ENCODE results near the gene CMTR2. TPM values are rescaled to one million over a fixed set of nuclear protein-coding genes. Genes with fewer than 3 reads are reported as not detected.

Gene CMTR2
- total and polyA plus RNA-seq, 2 of the 4 experiments (the other 2 are of a cell fraction) = 10.6 to 21.9 TPM

DNA sequence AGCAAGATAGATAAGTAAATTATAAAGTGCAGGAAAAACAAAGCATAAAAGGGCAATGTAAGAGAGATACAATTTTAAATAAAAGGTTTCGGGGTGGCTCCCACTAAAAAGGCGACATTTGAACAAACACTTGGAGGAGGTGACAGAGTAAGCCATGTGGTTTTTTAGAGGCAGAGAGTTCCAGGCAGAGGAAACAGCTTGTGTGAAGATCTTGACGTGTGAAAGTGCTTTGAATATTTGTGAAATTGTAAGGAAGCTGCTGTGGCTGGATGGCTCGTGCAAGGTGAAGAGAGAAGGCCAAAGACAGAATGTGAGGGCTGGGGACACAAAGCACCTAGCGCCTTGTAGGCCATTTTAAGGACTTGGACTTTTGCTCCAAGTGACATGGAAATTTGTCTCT lies 30.1 kb downstream of the CMTR2 start:
- WGBS, 2 experiments (ENCODE audit: extremely low coverage in 2 of 2, insufficient read length in 1 of 2) = 38% methylated on average over 3 of the region's 5 CpGs; no CpG with 5 or more reads in 1 of the 2 experiments
- Histone ChIP-seq H2AK9ac (replicated peaks; ENCODE audit: low read depth, low read length, poor library complexity) (no peak overlapping the region), H3K4me1 (ENCODE audit: control insufficient read depth, insufficient read depth, low read length) (no peaks in the 10 kb centered on the region), H3K56ac (ENCODE audit: extremely low read depth, insufficient read depth, low read length) (no peak overlapping the region), H3K9me1 (ENCODE audit: insufficient read depth, low read length) (no peaks in the 10 kb centered on the region), H3K18ac (ENCODE audit: low read depth, low read length) (no peak overlapping the region), H3K4me2 (ENCODE audit: low read depth, low read length) (no peak overlapping the region), H2BK20ac (ENCODE audit: low read depth, low read length) (no peak overlapping the region), H4K20me1 (ENCODE audit: insufficient read depth, low read length) (no peaks in the 10 kb centered on the region), H3K23ac (ENCODE audit: low read depth, low read length) (no peak overlapping the region), H3K14ac (replicated peaks; ENCODE audit: low read depth, low read length) (no peak overlapping the region), H3K9ac (ENCODE audit: low read depth, low read length) (no peak overlapping the region), H2BK15ac (ENCODE audit: low read depth, low read length) (no peak overlapping the region), H3K79me1 (ENCODE audit: low read depth in 1 of 2, low read length in 2 of 2) (no peaks in the 10 kb centered on the region), H3K9me3 (ENCODE audit: control insufficient read depth, insufficient read depth, low read length) (no peaks in the 10 kb centered on the region), H3K36me3 (ENCODE audit: control insufficient read depth, insufficient read depth, low read length) (no peaks in the 10 kb centered on the region), H4K8ac (ENCODE audit: low read depth in 2 of 2, low read length in 2 of 2) (no peak overlapping the region), H4K5ac (ENCODE audit: low read depth, low read length) (no peak overlapping the region), H2AFZ (replicated peaks; ENCODE audit: low read length, poor library complexity) (no peak overlapping the region), H3K27me3 (ENCODE audit: control insufficient read depth, insufficient read depth, low read length) (no peaks in the 10 kb centered on the region), H2BK5ac (ENCODE audit: low read depth, low read length, poor library complexity, severe bottlenecking) (no peak overlapping the region), H3K4ac (ENCODE audit: low read depth, low read length) (no peak overlapping the region), H3K4me3 (ENCODE audit: insufficient read depth, low read depth, low read length) (no peak overlapping the region), H2AK5ac (ENCODE audit: low read depth, low read length) (no peak overlapping the region), H4K91ac (ENCODE audit: insufficient read depth, low read depth, low read length) (no peak overlapping the region), H2BK120ac (ENCODE audit: low read depth, low read length) (no peak overlapping the region), H3K27ac (ENCODE audit: insufficient read depth, low read length) (no peak overlapping the region)
- DNase-seq (no peak), ATAC-seq (ENCODE audit: low read depth) (no peak)
- no TSS peak for BruUV-seq (replicated peaks)
- TF ChIP-seq MAZ (IDR thresholded peaks at IDR 0.05; ENCODE audit: borderline replicate concordance, low read depth, low read length) (no peak), FOS (IDR thresholded peaks at IDR 0.05; ENCODE audit: low read depth, low read length) (no peak), RCOR1 (IDR thresholded peaks at IDR 0.05; ENCODE audit: insufficient replicate concordance, low read length) (no peak), SMC3 (IDR thresholded peaks at IDR 0.05; ENCODE audit: low read depth, low read length) (no peak), MXI1 (IDR thresholded peaks at IDR 0.05; ENCODE audit: borderline replicate concordance, low read depth, low read length) (no peak), RFX5 (IDR thresholded peaks at IDR 0.05; ENCODE audit: low read depth, low read length) (no peak), CHD1 (IDR thresholded peaks at IDR 0.05; ENCODE audit: low read depth, low read length) (no peak), POLR2A (IDR thresholded peaks at IDR 0.05; ENCODE audit: low read depth, low read length) (no peak), MAFK (IDR thresholded peaks at IDR 0.05; ENCODE audit: low read depth, low read length) (no peak), NFE2L2 (IDR thresholded peaks at IDR 0.05; ENCODE audit: low read depth, low read length) (no peak), RAD21 (IDR thresholded peaks at IDR 0.05; ENCODE audit: low read length) (no peak), CEBPB (IDR thresholded peaks at IDR 0.05; ENCODE audit: low read depth, low read length) (no peak), BHLHE40 (IDR thresholded peaks at IDR 0.05; ENCODE audit: low read depth, low read length) (no peak)
- TF ChIP-seq, protein P1, sequence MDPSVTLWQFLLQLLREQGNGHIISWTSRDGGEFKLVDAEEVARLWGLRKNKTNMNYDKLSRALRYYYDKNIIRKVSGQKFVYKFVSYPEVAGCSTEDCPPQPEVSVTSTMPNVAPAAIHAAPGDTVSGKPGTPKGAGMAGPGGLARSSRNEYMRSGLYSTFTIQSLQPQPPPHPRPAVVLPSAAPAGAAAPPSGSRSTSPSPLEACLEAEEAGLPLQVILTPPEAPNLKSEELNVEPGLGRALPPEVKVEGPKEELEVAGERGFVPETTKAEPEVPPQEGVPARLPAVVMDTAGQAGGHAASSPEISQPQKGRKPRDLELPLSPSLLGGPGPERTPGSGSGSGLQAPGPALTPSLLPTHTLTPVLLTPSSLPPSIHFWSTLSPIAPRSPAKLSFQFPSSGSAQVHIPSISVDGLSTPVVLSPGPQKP (IDR thresholded peaks at IDR 0.05; ENCODE audit: borderline replicate concordance, low read depth, low read length) = no peak
- TF ChIP-seq, protein P2, sequence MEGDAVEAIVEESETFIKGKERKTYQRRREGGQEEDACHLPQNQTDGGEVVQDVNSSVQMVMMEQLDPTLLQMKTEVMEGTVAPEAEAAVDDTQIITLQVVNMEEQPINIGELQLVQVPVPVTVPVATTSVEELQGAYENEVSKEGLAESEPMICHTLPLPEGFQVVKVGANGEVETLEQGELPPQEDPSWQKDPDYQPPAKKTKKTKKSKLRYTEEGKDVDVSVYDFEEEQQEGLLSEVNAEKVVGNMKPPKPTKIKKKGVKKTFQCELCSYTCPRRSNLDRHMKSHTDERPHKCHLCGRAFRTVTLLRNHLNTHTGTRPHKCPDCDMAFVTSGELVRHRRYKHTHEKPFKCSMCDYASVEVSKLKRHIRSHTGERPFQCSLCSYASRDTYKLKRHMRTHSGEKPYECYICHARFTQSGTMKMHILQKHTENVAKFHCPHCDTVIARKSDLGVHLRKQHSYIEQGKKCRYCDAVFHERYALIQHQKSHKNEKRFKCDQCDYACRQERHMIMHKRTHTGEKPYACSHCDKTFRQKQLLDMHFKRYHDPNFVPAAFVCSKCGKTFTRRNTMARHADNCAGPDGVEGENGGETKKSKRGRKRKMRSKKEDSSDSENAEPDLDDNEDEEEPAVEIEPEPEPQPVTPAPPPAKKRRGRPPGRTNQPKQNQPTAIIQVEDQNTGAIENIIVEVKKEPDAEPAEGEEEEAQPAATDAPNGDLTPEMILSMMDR (conservative IDR thresholded peaks at IDR 0.05; ENCODE audit: low read depth, low read length) = no peak
- TF ChIP-seq, protein P3, sequence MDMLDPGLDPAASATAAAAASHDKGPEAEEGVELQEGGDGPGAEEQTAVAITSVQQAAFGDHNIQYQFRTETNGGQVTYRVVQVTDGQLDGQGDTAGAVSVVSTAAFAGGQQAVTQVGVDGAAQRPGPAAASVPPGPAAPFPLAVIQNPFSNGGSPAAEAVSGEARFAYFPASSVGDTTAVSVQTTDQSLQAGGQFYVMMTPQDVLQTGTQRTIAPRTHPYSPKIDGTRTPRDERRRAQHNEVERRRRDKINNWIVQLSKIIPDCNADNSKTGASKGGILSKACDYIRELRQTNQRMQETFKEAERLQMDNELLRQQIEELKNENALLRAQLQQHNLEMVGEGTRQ (IDR thresholded peaks at IDR 0.05; ENCODE audit: low read depth, low read length) = no peak
- POLR2A ChIA-PET (ENCODE audit: unreplicated experiment) = no interaction called here
- in situ Hi-C loops (cut with MboI; ENCODE audit: low sequenced_read_pairs) (no loop called here), dilution Hi-C loops (cut with HindIII; ENCODE audit: low sequenced_read_pairs, unreplicated experiment) (no loop called here), intact Hi-C loops (cut with micrococcal nuclease) (no loop called here)
- CTCF ChIA-PET = no interaction called here
